ENCODE measurements around the gene ODR4.

GRCh38 chr1:186386725-186387383 is 11.2 kb downstream of the ODR4 start:
- TF ChIP-seq CTCF (IDR thresholded peaks at IDR 0.05) (no peak), POLR2A (IDR thresholded peaks at IDR 0.05) (no peak)

All from breast epithelium (tissue), 3 donors.